HepG2 (cell line): Measurements from ENCODE around the gene OR10A6. TPM values are rescaled to one million over a fixed set of nuclear protein-coding genes. Genes with fewer than 3 reads are reported as not detected.

ENCODE experiments used
- ATAC-seq: fragments of 200-7000 bp; cut with Tn5 transposase; 3 replicates; pipeline ENCODE4 v1.9.1; 2020; ENCODE audit warnings: mild to moderate bottlenecking, moderate library complexity
- BruUV-seq: library from RNA; stranded (reverse); fragments of 400-500 nt; replicated peaks from 2 replicates; lab custom pipeline; 2021; lab: Mats Ljungman, UMichigan
- CTCF ChIA-PET: fragments of 300-600 bp; formaldehyde crosslinking; extraction: SDS; loops from one replicate; lab custom pipeline; 2021; ENCODE audit warnings: low total read pairs, inconsistent platforms, low intra/inter-chr PET ratio; lab: Yijun Ruan, JAX
- POLR2A ChIA-PET: fragments of 350-600 bp; sonication (Branson Sonifier 250); formaldehyde crosslinking; loops from one replicate; lab custom pipeline; 2020; ENCODE audit warnings: antibody characterized with exemption, inconsistent platforms; lab: Yijun Ruan, JAX
- DNase-seq: peaks from one replicate; pipeline ENCODE4 v3.0.0-alpha.2; 2015; ENCODE audit warnings: low spot score
- FAIRE-seq: peaks from 3 replicates; lab custom pipeline; 2011; peaks lifted over from hg19 to GRCh38; lab: Jason Lieb, UNC
- H2AFZ ChIP-seq: one replicate; pipeline ENCODE4 v1.6.1; 2011; ENCODE audit warnings: low read length, inconsistent platforms
- H3K27ac ChIP-seq: fragments of 300-600 bp; 3 replicates; pipeline ENCODE4 v1.8.0; 2011; ENCODE audit warnings: mixed run types, mild to moderate bottlenecking, mixed read lengths, low read length, inconsistent platforms; ENCODE audit not compliant: insufficient read depth; ENCODE audit errors: extremely low read length
- H3K27me3 ChIP-seq, 2 experiments: fragments of 200-600 bp in 1 of 2; 2 replicates in 1 of 2; 3 replicates in 1 of 2; pipeline versions ENCODE4 v1.6.0 to v1.8.0; 2011; ENCODE audit warnings: low read length in 2 of 2, mild to moderate bottlenecking in 2 of 2, moderate library complexity in 2 of 2, inconsistent platforms in 1 of 2; ENCODE audit not compliant: insufficient read depth in 2 of 2, control insufficient read depth in 1 of 2
- H3K36me3 ChIP-seq, 2 experiments: fragments of 200-600 bp in 1 of 2; replicated peaks in 1 of 2; 2 replicates in 1 of 2; 3 replicates in 1 of 2; pipeline versions ENCODE4 v1.5.1 to v1.8.0; 2011; ENCODE audit warnings: low read length in 2 of 2, inconsistent platforms in 1 of 2; ENCODE audit not compliant: insufficient read depth in 2 of 2, control insufficient read depth in 1 of 2
- H3K4me1 ChIP-seq: 2 replicates; pipeline ENCODE4 v1.5.1; 2012; ENCODE audit warnings: low read length, inconsistent platforms; ENCODE audit not compliant: insufficient read depth
- H3K4me2 ChIP-seq: 2 replicates; pipeline ENCODE4 v1.6.0; 2011; ENCODE audit warnings: low read depth, low read length, inconsistent platforms
- H3K4me3 ChIP-seq, 3 experiments: fragments of 200-600 bp in 1 of 3; sonication (generic), shearing (Covaris generic) in 1 of 3; replicated peaks in 1 of 3; 2 replicates each; pipeline ENCODE4 v1.5.1; 2011 to 2016; ENCODE audit warnings: low read length in 3 of 3, inconsistent platforms in 2 of 3, low read depth in 2 of 3, mild to moderate bottlenecking in 2 of 3, control low read depth in 1 of 3, mixed read lengths in 1 of 3; ENCODE audit not compliant: insufficient read depth in 1 of 3
- H3K79me2 ChIP-seq: one replicate; pipeline ENCODE4 v1.6.1; 2011; ENCODE audit warnings: low read length, inconsistent platforms; ENCODE audit not compliant: insufficient read depth
- H3K9ac ChIP-seq: 2 replicates; pipeline ENCODE4 v1.6.0; 2011; ENCODE audit warnings: mild to moderate bottlenecking, low read depth, low read length, inconsistent platforms; ENCODE audit not compliant: insufficient read depth
- H3K9me3 ChIP-seq: 2 replicates; pipeline ENCODE4 v1.5.1; 2012; ENCODE audit warnings: mild to moderate bottlenecking, low read length
- H4K20me1 ChIP-seq: 2 replicates; pipeline ENCODE4 v1.6.0; 2011; ENCODE audit warnings: inconsistent platforms, mild to moderate bottlenecking, low read length, moderate library complexity; ENCODE audit not compliant: insufficient read depth
- CBX5 ChIP-seq: sonication (generic); formaldehyde crosslinking; IDR thresholded peaks from 2 replicates; pipeline ENCODE4 v1.4.0; 2020; ENCODE audit warnings: missing genetic modification reagents, borderline replicate concordance
- DZIP1 ChIP-seq: sonication (generic); formaldehyde crosslinking; IDR thresholded peaks from 2 replicates; pipeline ENCODE4 v1.5.0; 2020; ENCODE audit warnings: mild to moderate bottlenecking, missing genetic modification reagents
- E2F1 ChIP-seq: sonication (generic); formaldehyde crosslinking; IDR thresholded peaks from 2 replicates; pipeline ENCODE4 v1.5.0; 2020; ENCODE audit warnings: missing genetic modification reagents
- FLYWCH1 ChIP-seq: sonication (generic); formaldehyde crosslinking; IDR thresholded peaks from 2 replicates; pipeline ENCODE4 v1.8.1; 2023; ENCODE audit warnings: mild to moderate bottlenecking, missing genetic modification reagents
- GABPB1 ChIP-seq: IDR thresholded peaks from 2 replicates; pipeline ENCODE4 v1.6.1; 2016; ENCODE audit warnings: mild to moderate bottlenecking, missing genetic modification reagents, moderate library complexity, missing compliant biosample characterization
- MIXL1 ChIP-seq: IDR thresholded peaks from 2 replicates; pipeline ENCODE4 v1.6.1; 2016
- NR3C1 ChIP-seq: sonication (generic); formaldehyde crosslinking; IDR thresholded peaks from 2 replicates; pipeline ENCODE4 v1.4.0; 2020; ENCODE audit warnings: missing genetic modification reagents
- REPIN1 ChIP-seq: sonication (generic); formaldehyde crosslinking; IDR thresholded peaks from 2 replicates; pipeline ENCODE4 v1.8.0; 2022; ENCODE audit warnings: missing genetic modification reagents, low read depth, mild to moderate bottlenecking, borderline replicate concordance
- SMARCE1 ChIP-seq: fragments of 450-650 bp; IDR thresholded peaks from 2 replicates; pipeline ENCODE4 v1.6.1; 2017; ENCODE audit warnings: borderline replicate concordance
- ZMYM4 ChIP-seq: sonication (generic); formaldehyde crosslinking; IDR thresholded peaks from 2 replicates; pipeline ENCODE4 v1.8.1; 2023; ENCODE audit warnings: mild to moderate bottlenecking, missing genetic modification reagents
- ZNF296 ChIP-seq: sonication (generic); formaldehyde crosslinking; conservative IDR thresholded peaks from 2 replicates; pipeline ENCODE4 v1.5.0; 2020; ENCODE audit warnings: mild to moderate bottlenecking, missing genetic modification reagents
- ZNF557 ChIP-seq: sonication (generic); formaldehyde crosslinking; IDR thresholded peaks from 2 replicates; pipeline ENCODE4 v1.4.0; 2020; ENCODE audit warnings: missing genetic modification reagents
- in situ Hi-C: cut with HindIII; loops from 2 replicates; pipeline ENCODE4 v1.10.0; 2017; ENCODE audit warnings: low pct_unique_long_range_greater_than_20kb; ENCODE audit not compliant: extremely low pct_ligation_motif_present
- intact Hi-C: fragments of 100-400 bp; cut with micrococcal nuclease; formaldehyde crosslinking; loops from one replicate; pipeline ENCODE4 v1.10.0; 2022; ENCODE audit not compliant: unreplicated experiment
- polyA plus RNA-seq, 8 experiments: library from polyadenylated mRNA; depleted of rRNA in 3 of 8; stranded (reverse) in 7 of 8; unstranded in 1 of 8; fragments of >200 nt; fragmentation: Illumina TruSeq in 4 of 8; extraction: Trizol in 4 of 8; gene quantifications; 2 replicates each; pipeline versions ENCODE4 v1.2.1 to v1.2.3, GENCODE V29; 2011 to 2016; ENCODE audit warnings: low read depth in 4 of 8, missing spikeins in 1 of 8, mixed read lengths in 1 of 8; ENCODE audit not compliant: insufficient read depth in 1 of 8
- total RNA-seq, 5 experiments: library from RNA; depleted of rRNA; stranded (reverse); fragments of >200 nt; fragmentation: Illumina TruSeq; extraction: Trizol; gene quantifications; 2 replicates each; pipeline ENCODE4 v1.2.3, GENCODE V29; 2016; ENCODE audit warnings: low read depth in 1 of 5

The OR10A6 gene
- total and polyA plus RNA-seq, 2 of the 13 experiments (the other 11 are each of a cell fraction or from before 2014, with no cell fraction given) = not detected

- TF ChIP-seq E2F1 (no peak), ZNF296 (CRISPR knock-in tag) (no peak), ZMYM4 (CRISPR knock-in tag) (no peak), FLYWCH1 (CRISPR knock-in tag) (no peak)
Observed at GRCh38 chr11:7918141-7918540, 12.9 kb downstream of the OR10A6 start (continued).

GRCh38 chr11:7911011-7911410, 20.1 kb downstream of the OR10A6 start:
- Histone ChIP-seq H3K27me3 (no peaks in the 10 kb centered on the region; a peak in 2 of 5 replicates), H3K4me3 (no peak overlapping the region), H3K79me2 (no peaks in the 10 kb centered on the region), H3K4me1 (no peaks in the 10 kb centered on the region), H3K36me3 (no peaks in the 10 kb centered on the region), H3K27ac (no peak overlapping the region), H2AFZ (no peak overlapping the region), H3K9me3 (no peaks in the 10 kb centered on the region), H4K20me1 (no peaks in the 10 kb centered on the region), H3K9ac (no peak overlapping the region), H3K4me2 (no peak overlapping the region)
- BruUV-seq = no TSS peak
- intact Hi-C loops (no loop called here), in situ Hi-C loops (no loop called here)
- DNase-seq (no peak), ATAC-seq (no peak), FAIRE-seq (no peak)
- ChIA-PET POLR2A (no interaction called here), CTCF (no interaction called here)
- TF ChIP-seq DZIP1 (CRISPR knock-in tag) (no peak), NR3C1 (no peak), GABPB1 (CRISPR knock-in tag) (no peak), CBX5 (CRISPR knock-in tag) (no peak), ZNF557 (CRISPR knock-in tag) (no peak), SMARCE1 (no peak), REPIN1 (CRISPR knock-in tag) (no peak), MIXL1 (CRISPR knock-in tag) (no peak)
